Inflammatory macrophage treated with lipopolysaccharide for 1 hour (primary cell): ENCODE data around the gene AKIRIN1.
A peak's percentile ranks its signal among the peaks of the same experiment; 100 is the strongest.
"Not testable (repeated sequence)": the region's sequence is repeated elsewhere in the genome, so short reads cannot be mapped to it uniquely, and the experiment has no call there.

ENCODE experiments used
- DNase-seq, 2 donors: peaks; one replicate each; pipeline ENCODE4 v3.0.0-alpha.2; 2020 to 2022

Gene AKIRIN1

DNA sequence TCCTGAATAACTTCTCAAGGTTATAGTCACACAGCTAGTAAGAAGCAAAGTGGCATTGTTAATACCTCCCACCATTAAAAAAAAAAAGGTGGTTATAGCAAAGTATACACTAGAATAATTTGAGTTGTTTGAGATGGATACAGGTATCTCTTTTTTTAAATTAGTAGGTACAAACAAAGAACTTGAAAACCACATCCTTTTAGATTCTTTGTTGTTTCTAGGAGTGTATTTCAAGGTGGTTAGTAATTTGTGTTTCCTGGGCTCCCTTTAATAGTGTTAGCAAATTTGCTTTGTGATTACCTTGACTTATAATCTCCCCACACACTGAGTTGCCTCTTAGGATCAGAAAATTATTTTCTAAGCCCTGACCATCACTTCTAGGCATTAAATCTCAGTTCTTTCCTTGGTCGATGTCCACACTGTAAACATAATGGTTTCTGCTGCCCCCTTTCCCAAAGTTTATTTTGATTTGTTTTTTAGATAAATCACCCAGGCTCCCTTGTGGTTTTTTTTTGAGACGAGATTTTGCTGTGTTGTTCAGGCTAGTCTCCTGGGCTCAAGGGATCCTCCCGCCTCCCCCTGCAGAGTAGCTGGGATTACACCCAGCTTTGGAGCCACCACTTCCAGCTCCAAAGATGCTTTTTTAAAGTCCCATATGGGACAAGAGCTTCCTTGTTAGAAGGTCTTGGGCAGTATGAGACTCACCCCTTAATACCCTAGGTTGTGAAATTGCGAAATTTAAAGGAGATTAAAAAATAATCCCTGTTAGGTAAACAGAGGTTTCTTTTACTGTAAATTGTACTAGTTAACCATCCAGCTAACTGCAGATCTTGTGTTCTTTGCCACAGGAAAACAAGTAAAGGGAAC is 6.2 kb downstream of the AKIRIN1 start:
- DNase-seq: no peak

DNA sequence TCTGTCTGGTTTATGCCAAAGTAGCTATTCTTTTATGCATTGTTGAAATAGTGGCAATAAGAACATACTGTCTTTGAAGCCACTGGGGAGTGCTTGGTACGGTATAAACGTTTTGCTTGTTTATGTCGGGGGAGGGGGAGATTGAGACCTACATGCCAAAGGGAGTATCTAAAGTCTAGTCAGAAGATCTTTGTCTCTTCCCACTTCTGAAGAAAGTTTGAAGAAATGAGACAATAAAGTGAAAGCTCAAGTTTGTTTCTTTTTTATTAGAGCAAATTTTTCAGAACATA is 6.8 kb downstream of the AKIRIN1 start:
- DNase-seq: no peak

DNA sequence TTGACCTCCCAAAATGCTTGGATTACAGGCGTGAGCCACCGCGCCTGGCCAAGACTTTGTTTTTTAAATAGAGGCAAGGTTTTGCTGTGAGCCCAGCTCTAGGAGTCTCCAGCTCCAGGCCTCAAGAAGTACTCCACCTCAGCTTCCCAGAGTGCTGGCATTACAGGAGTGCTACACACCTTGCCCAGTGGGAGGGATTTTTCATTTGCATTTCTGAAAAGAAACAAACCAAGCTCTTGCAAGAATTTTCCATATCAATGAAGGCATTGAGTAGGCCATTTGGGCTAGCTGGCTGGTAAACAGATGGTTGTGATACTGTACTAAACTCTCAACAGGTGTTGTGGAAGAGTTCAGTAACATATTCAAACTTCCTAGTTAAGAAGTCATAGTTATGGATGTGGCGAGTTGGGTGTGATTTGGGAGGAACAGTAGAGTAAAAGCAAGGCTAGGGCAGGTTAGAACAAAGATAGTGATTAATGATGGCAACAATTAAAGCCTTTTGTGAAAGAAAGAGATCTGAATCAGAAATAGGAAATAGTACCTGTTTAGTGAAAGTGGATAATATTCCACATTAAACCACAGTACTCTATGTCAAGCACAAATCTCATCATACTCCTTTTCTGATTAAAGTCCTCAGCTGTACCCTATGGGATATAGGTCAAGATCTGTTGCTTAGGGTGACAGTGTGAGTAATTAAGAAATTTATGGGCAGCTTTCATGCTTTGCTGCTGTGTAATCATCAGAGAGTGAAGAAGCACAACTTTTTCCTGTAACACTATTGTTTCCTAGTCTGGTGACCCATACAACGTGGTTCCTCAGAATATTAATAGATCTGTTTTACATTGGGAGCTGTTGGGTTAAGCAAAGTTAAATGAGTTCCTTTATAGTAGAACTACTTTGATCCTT is 10.7 kb downstream of the AKIRIN1 start:
- DNase-seq: peak in 1 of 2 donors; percentile 44

DNA sequence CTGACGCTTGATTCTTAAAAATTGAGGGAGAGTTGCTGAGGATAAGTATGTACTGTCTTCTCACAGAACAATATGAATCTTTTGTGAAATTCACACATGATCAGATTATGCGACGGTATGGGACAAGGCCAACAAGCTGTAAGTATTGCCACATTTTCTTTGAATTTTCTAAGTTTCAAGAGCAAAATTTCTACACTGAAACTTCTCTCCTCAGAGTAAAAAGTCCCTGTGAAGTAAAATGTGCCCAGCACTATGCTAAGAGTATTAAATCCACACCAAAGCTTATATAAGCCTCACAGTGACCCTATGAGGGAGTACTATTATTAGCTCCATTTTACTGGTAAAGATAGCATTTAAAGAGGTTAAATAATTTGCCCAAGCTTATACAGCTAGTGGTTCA is 12.2 kb downstream of the AKIRIN1 start:
- peak; percentile 56 to 89 for DNase-seq

DNA sequence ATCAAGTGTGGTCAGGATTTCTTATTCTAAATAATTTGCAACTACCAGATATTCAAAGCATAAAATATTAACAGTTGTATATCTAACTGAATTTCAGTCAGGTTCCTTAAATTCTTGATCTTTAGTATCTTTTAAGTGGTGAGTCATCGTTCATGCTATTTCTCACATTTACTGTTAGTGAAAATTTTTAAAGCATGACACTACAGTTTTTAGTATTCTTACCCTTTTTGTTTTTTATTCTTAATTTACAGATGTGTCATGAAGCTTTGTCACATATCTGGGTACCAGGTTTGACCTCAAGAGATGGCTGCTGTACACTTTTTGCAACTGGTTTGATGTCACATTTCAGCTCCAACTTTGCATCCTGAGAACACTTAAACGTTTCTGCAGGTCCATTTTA is 12.7 kb downstream of the AKIRIN1 start:
- peak; percentile 44 to 53 for DNase-seq

DNA sequence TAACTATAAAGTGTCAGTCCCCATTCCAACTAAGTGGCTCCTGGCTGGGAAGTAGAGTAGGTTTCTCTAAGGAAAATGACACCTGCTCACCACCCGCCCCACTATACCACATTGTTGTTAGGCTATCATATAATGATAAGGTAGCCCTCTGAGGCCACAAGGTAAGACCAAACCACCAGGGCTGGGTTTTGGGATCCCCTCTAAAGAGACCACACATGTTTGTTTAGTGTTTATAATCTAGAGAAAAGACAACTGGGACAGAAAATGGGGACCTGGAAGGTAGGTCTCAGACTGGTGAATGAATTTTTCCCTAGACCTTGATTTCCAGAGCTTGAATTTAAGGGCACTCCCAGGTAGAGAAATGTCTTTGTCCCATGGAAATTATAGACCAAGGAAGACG is 15.2 kb downstream of the AKIRIN1 start:
- no peak for DNase-seq

DNA sequence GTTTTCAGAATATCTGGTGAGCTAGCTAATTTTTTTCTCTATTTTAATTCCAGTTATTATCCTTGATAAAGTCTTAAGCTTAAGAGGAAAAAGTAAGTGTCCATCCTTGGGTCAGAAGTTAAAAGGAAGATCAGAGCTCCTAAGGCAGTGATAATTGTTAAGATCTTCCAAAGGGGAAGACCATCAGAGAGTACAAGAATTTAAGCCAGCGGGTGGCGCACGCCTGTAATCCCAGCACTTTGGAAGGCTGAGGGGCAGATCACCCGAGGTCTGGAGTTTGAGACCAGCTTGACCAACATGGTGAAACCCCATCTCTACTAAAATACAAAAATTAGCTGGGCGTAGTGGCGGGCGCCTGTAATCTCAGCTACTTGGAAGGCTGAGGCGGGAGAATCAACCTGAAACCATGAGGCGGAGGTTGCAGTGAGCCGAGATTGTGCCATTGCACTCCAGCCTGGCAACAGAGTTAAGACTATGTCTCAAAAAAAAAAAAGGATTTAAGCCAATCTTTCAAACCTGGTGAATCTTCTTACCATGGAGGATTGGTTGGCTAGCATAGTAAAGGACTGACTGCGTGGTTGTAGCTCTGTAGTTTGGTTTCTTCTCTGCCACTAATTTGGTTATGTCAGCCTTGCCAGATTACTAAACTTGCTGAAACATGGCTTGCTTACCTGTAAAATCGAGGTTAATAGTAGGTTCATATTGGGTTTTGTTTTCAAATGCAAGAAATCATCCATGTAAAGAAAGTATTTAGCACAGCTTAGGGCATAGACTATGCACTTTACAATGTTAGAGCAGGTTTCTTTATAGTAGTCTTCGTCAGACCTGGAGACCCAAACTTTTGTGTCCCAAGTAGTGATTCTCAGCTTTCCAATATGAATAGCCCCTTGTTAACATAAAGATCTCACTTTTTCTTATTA is 15.9 kb downstream of the AKIRIN1 start:
- no peak for DNase-seq

DNA sequence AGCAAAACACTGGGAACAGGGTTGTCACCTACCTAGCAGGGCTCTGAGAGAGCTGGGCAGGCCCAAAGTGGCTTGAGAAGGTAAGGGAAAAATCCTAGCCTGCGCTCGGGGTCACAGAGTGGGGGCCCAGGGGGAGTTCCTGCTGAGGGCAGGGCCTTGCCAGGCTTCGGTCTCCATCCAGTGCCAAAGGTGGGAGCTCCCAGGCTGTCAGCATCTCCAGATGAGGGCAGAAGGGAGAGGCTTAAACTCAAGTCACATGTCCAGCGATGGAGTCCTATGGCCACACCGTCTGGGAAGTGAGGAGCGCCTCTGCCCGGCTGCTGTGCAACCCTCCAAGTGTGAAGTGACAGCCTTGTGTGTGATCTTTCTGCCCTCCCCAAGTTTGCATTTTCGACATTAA is 23.9 kb downstream of the AKIRIN1 start:
- DNase-seq: not testable (repeated sequence)

DNA sequence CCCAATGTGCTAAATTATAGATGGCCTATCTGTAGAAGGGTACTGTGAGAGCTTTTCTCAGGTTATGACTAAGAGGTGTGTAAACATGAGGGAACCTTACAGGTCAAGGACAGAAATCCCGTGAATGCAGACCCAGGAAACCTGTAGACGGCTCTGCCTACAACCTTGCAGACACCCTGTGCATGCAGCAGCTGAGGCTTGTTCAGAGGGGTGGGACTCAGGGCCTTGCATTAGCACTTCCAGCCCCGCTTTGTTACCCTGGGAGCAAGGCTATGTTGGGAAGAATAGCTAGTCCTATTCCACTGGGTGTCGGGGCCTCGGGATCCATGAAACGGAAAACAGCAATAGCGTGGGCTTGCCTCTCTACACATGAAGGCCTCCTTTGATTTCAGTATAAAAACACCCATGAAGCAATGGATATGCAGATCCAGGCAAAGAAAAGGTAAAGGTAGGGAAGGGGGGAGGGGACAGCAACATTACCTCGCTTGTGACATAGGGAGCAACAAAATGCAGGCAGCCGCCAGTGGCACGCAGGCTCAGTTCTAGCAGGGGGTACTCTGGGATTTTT is 25.6 kb downstream of the AKIRIN1 start:
- no peak for DNase-seq

DNA sequence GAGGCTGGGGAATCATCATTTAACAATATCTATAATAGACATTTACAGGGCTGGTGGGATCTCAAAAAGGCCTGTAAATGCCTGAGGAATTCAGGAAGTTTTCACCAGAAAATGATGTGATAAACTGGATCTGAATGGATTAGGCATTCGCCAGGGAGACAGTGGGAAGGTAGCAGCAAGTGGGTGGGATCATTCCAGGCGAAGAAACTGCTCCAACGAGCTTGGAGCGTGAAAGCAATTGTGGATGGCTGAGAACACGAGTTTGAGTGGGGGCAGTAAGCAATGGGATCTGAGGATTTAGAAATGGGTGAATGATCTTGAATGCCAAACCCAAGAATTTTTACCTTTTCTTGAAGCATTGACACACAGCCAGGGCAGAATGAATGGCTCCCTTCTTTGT is 26.2 kb downstream of the AKIRIN1 start:
- no peak for DNase-seq

DNA sequence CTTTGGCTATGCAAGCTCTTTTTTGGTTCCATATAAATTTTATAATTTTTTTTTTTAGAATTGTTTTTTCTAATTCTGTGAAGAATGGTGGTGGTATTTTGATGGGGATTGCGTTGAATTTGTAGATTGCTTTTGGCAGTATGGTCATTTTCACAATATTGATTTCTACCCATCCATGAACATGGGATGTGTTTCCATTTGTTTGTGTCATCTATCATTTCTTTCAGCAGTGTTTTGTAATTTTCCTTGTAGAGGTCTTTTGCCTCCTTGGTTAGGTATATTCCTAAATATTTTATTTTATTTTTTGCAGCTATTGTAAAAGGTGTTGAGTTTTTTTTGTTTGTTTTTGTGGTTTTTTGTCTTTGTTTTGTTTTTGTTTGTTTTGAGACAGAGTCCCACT is 29.4 kb downstream of the AKIRIN1 start:
- not testable (repeated sequence) for DNase-seq

DNA sequence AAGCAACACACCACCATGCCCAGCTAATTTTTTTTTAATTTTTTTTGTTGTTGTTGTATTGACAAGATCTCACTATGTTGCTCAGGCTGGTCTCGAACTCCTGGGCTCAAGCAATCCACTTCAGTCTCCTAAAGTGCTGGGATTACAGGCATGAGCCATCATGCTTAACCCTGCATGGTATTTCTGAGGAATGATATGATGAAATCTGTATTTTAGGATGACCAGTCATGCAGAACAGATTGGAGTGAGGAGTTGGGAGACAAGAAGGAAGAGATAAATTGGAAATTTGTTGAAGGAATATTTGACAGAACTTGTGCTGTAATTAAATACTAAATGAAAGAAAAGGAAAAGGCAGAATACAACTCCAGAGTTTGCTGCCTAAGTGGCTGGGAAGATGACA is 30.4 kb downstream of the AKIRIN1 start:
- no peak for DNase-seq

DNA sequence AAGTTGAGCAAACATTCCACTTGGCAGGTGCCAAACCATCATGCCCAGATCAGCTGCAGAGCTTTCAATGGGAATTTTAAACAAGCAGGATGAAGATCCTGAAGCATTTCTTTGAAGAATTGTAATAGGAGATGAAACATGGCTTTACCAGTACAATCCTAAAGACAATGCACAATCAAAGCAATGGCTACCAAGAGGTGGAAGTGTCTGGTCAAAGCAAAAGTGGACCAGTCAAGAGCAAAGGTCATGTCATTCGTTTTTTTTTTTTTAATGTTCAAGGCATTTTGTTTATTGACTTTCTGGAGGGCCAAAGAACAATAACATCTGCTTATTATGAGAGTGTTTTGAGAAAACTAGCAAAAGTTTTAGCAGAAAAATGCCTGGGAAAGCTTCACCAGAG is 32.1 kb downstream of the AKIRIN1 start:
- DNase-seq: no peak

DNA sequence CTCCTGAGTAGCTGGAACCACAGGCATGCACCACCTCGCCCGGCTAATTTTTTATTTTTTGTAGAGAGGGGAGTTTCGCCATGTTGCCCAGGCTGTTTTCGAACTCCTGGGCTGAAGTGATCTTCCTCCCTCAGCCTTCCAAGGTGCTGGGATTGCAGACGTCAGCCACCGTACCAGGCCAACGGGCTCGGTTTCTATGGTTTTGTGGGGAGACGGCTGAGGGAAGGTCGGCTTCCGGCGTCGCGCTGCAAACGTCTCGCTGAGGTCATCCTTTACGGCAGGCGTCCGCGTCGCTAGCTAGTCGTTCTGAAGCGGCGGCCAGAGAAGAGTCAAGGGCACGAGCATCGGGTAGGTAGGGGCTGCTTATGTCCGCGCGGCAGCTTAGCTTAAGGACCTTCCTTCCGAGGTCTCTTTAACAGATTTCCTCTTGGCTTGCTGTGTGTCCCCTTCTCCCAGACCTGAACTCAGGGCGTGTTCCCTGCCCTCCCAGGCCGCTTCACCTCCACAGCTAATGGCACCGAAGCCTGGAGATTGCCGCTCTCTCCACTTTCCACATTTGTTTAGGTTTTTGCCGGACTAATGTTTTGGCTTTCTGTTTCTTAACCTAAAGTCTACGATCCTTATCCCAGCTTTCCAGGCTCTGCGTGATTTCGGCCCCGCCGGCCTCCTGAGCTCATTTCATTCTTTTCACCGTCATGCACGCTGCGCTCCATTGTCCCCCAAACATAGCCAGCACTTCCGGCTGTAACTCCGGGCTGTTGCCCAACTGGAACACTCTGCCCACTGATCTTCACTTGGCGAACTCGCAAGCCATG is 35.2 kb downstream of the AKIRIN1 start, which contains the start of gene NDUFS5:
Gene NDUFS5 (plus strand): TSS at position 300 of the 815 bp plus-strand sequence. CDS start 2,375 bp downstream, outside the sequence.
- DNase-seq: peak; percentile 80 to 86

DNA sequence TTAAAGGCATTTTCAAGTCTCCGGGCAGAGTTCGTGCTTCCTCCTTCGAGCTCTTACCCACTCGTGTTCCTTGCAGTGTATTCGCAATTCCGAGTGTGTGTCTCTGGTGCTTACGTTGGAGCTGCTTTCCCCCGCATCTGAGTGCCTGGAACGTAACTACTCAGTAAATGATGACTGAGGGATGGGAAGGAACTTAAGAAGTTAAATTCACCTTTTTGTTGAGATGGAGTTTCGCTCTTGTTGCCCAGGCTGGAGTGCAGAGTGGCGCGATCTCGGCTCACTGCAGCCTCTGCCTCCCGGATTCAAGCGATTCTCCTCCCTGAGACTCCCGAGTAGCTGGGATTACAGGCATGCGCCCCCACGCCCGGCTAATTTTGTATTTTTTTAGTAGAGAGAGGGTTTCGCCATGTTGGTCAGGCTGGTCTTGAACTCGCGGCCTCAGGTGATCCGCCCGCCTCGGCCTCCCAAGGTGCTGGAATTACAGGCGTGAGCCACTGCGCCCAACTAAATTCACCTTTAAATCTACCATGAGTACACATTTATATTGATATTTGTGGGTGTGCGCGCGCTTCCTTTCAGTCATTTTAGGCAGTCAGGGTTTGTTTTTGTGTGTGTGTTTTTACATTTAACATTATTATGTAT is 35.9 kb downstream of the AKIRIN1 start:
- DNase-seq: peak in 1 of 2 donors; percentile 65

DNA sequence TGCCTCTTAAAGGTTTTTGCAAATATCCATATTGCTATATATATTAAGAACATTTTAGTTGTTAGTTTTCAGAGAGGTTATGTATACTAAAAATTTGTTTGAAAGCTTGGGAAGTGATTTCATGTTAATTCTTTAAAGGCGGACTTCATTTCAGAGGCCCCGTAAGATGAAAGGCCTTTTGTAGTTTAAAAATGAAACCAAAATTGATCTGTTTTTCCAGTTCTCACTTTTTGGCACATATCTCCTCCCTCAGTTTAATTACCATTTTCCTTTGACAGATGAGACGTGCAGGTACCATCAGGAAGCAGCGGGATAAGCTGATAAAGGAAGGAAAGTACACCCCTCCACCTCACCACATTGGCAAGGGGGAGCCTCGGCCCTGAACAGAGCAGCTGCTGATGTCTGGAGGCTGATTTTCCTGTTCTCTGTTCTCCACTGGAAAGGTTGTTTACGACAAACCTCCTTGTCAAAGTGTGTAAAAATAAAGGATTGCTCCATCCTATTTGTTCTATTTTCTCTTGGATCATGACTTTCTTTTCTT is 43.1 kb downstream of the AKIRIN1 start:
- DNase-seq: no peak

DNA sequence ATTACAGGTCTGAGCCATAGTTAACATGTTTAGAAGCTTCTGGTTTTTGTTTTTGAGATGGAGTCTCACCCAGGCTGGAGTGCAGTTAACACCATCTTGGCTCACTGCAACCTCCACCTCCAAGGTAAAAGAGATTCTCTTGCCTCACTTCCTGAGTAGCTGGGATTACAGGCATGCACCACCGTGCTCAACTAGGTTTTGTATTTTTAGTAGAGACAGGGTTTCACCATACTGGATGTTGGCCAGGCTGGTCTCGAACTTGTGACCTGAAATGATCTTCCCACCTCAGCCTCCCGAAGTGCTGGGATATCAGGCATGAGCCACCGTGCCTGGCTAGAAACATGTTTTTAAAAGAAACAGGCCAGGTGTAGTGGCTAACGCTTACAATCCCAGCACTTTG is 45.6 kb downstream of the AKIRIN1 start:
- DNase-seq: no peak

DNA sequence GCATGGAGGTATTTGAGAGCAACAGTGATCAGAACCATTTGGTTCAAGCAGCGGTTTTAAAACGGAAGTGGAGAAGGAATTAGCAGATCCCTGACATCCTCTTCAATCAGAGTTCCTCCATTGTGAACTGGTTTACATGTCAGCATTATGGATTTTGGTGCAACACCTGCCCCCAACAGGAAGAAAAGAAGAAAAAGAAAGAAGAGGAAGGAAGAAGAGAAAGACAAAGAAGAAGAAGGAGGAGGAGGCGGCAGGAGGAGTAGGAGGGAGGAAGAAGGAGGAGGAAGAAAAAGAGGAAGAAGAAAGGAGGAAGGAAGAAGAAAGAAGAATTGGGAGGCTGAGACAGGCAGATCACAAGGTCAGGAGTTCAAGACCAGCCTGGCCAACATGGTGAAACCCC is 52.4 kb downstream of the AKIRIN1 start:
- DNase-seq: peak in 1 of 2 donors; percentile 9

DNA sequence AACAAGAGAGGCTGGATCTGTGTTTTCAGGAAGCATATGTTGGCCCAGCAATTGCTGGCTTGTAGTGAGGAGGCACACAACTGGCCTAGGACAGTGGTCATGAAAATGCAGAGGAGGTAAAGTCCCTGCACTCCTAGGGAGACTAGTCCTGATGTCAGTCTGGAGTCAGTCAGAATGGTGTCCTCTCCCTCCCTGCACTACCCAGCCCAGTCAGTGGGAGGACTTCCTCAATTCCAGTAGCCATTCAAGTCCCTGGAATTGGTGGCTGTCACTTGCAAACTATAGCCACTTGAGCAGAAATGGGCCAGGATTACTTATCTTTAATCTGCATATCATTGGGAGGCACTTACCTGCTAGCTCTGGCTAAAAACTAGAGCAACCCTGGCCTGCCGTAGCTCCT is 53.7 kb downstream of the AKIRIN1 start:
- peak; percentile 57 to 84 for DNase-seq

DNA sequence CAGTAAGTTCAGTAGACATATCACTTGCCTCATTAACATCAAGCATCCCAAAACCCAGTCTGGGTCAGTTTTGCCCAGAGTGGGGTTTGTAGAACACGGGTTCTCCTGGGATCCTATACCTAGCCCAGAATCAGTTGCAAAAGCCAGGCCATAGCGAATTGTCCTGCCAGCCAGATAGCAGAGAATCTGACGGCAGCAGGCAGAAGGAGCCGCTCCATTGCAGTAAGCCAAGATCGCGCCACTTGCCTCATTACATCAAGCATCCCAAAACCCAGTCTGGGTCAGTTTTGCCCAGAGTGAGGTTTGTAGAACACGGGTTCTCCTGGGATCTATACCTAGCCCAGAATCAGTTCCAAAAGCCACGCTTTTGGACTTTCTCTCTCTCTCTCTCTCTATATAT is 54.2 kb downstream of the AKIRIN1 start:
- no peak for DNase-seq
